ENCODE results near the gene FOXO3B. TPM values are rescaled to one million over a fixed set of nuclear protein-coding genes. Genes with fewer than 3 reads are reported as not detected.
"Not testable (repeated sequence)": the region's sequence is repeated elsewhere in the genome, so short reads cannot be mapped to it uniquely, and the experiment has no call there.

The FOXO3B gene
- total RNA-seq, 1 donor from 2014 or later, result 1.9 TPM

GRCh38 chr17:18634550-18635263 is 47.4 kb downstream of the FOXO3B start:
- H3K36me3 ChIP-seq; H3K27ac ChIP-seq; H3K4me1 ChIP-seq; intact Hi-C loops (cut with DNase I); DNase-seq; H3K9me3 ChIP-seq; H3K4me3 ChIP-seq: not testable (repeated sequence)
- ATAC-seq, result peak; percentile 37 to 41
- H3K27me3 ChIP-seq (ENCODE audit: low read depth), result peaks cover 32% of the 10 kb centered on the region

Other genes with a start within 250 kb of the FOXO3B start
- 0.47 TPM for gene LGALS9C, start 205.5 kb downstream of the FOXO3B start, total RNA-seq
- gene TBC1D28, start 37.9 kb downstream of the FOXO3B start, total RNA-seq, result not detected
- gene FBXW10, start 61.7 kb upstream of the FOXO3B start, total RNA-seq, result 0.27 TPM
- 36.8 TPM for gene TVP23B, start 98.9 kb upstream of the FOXO3B start, total RNA-seq
- gene PRPSAP2, start 175.8 kb upstream of the FOXO3B start, total RNA-seq, result 23.6 TPM

Data from lower lobe of right lung (tissue), 2 donors.